GOT3 (cell line): ENCODE measurements around the gene KRT74.

Source experiments
- DNase-seq: peaks from one replicate; lab custom pipeline; 2025; ENCODE audit warnings: mixed read lengths; lab: John Stamatoyannopoulos, UW

The KRT74 gene

DNA sequence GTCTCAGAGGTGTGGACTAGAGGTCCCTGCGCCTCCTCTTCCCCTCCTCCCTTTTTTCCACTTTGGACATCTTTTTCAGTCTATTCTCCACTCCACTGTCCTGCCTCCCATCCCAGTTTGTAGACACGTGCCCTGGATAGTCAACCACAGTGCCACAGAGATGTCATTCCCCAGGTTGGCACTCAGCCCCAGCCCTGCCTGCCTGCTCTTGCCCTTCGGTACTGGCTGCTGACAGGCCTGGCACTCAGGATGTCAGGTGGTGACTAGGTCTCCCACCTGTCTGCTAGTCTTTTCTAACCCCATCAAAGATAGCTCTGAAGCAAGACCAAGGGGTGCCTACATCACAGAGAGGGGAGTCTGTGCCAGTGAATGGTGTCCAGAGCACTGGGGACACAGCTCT lies 36.5 kb downstream of the KRT74 start:
- DNase-seq: no peak

DNA sequence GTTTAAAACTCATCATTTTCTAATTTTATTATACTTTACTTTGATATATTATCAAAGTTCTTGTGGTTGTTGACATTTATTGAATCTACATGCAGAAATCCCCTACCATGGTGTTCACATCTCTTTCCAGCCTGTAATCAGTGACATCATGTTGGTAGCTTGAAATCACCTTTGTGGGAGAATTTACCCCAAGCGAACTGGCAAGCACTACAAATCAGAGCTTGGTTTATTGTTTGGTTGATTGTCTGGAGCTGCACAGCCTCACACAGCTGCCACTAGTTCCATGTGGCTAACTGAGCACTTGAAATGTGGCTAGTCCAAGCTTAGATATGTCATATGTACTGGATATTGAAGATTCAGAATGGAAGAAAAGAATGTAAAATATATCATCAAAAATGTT lies 38.1 kb downstream of the KRT74 start:
- DNase-seq: no peak

DNA sequence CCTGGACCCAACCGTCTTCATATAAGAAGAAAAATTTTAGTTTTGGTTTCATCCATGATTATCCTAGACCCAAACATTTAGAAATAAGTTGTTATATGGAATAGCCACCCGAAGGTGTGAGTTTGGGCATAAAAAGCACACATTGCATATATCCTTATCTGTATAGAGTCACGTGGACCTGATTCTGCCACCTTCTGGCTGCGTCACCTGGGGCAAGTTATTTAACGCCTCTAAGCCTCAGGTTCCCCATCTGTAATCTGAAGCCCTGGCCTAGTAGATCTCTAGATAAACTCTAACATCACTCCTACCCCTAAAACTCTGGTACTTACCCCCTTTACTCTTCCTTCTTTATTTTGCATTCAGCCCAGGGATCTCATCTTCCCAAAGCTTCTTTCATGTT lies 39.2 kb downstream of the KRT74 start:
- no peak for DNase-seq

DNA sequence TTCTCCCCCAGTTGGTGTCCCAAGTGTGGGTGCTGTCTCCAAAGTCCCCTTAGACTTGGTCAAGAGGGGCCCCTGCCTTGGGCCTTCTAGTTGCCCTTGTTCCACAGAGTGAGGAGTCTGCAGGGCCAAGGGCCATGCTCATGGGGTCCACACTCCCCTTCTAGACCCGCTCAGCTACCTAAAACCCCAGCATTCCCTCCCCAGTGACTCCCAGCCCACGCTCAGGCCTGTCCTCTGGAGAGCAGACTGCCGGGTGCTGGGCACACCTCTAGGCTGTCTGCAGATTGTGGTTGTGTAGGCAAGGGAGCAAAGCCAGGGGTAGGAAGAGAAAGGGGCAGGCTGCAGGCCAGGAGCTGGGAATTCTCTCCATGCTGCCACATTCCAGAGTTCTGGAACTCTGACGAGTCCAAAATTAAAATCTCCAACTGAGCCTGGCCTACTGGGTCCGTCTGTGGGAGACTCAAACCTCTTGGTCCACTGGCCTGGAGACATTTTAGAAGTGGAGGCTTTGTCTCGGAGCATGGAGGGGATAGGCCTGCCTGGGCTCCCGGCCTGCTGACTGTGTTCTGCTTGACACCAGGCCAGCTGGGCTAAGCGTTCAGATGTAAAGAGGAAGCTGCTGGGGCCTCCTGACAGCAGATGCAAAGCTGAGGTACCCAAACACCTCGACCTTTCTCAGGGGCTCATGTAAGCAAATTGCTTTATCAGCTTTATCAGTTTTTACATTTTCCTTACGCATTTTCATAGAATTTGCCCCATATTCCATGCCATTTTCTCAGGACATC lies 39.8 kb downstream of the KRT74 start:
- no peak for DNase-seq

DNA sequence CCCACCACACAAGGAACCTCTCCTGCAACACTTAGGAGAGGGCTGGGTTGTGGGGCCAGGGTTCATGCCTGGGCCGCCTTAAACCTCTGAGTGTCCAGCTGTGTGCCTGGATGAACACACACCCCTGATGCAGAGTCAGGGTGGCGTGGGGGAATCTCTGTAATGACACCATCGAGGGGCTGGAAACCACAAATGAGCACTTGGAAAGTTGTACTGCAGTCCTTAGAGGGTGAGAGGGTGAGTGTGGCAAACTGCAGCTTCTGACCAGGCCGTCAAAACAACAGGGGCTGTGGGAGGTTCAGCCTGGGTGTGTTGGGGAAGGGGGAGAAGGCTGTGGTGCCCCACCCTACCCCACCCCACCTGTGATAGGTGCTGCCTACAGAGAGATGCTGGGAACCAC lies 41.0 kb downstream of the KRT74 start:
- DNase-seq: no peak

DNA sequence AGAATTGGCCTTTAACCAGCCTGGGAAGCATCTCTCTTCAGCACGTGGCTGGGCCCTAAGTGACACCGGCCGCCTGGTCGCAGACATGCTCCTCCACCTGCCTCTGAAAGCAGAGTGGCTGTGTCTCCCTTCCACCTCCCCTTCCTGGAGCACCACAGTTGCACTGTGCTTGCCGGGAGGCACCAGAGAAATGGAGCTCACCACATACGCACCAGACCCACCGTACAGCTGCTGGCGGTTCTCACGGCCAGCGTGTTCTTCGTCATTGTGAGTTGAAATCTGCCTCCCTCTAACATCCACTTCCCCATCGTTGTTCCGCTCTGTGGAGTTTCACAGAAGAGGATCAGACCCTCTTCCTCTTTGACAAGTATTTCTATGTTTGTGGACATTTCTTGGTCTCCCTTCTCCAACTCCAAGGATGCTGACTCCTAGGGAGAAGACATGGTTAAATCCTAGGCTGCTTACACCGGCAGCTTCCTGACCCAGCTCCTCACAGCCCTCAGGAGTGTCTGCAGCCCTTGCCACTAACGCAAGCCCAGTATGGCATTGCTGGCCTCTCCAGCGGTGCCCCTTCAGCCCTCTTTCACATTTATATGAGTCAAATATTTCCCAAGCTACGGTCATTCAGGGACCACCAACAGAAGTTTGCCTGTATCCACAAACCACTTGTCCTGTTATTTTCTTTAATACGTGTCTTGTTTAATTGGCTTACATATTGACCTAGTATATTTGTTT lies 41.9 kb downstream of the KRT74 start:
- DNase-seq: no peak

DNA sequence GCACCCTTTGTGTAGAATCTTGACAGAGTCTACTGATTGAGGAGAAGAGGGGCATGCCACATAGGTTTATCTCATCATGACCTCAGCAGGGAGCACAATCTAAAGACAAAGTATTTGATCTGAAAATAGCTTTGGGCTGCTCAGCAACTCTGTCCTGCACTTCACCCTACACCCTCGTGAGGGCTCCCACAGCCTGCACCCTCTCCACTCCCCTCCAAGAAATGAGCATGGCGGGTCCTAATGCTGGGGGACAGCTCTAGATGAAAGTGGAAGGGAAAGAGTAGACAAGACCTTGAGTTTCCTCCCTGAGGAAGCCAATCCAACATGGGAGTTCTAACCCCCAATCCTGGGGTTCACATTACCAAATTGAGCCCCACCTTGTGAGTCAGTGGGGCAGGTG lies 42.7 kb downstream of the KRT74 start:
- DNase-seq: no peak

DNA sequence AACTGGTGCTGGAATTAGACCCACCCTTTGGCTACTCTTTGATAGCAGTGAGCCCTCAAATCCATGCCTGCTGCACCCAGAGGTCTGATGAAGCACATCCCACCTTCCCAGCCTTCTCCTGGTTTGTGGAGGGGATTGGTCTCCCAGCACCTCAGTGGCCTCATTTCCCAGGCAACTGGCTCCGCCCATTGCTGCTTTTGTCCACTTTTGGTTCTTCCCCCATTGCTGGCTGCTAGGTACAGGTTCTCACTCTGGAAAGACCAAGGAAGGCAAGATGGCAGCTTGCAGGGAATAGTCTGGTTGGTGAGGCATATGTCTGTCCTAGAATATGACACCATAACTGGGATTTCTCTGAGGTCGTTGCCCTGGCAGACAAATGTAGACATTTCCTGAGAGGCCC lies 43.3 kb downstream of the KRT74 start:
- DNase-seq: no peak

DNA sequence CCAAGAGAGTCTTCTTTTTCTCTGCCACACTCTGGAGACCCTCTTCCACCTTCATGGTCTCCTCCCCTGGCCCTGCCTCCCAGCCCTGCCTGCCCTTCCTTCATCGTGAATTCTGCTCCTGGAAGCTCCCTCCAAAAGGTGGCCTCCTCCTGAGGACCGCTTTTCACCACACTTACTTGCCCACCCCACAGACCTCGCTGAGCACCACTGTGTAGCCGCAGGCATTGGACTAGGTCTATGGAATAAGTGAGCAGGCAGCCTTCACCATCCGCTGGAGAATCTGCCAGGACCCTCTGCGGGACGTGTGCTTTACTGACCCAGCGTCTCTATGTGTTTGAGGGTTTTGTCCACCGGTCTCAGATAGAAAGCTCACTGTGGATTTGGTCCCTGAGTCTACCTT lies 43.8 kb downstream of the KRT74 start:
- no peak for DNase-seq

DNA sequence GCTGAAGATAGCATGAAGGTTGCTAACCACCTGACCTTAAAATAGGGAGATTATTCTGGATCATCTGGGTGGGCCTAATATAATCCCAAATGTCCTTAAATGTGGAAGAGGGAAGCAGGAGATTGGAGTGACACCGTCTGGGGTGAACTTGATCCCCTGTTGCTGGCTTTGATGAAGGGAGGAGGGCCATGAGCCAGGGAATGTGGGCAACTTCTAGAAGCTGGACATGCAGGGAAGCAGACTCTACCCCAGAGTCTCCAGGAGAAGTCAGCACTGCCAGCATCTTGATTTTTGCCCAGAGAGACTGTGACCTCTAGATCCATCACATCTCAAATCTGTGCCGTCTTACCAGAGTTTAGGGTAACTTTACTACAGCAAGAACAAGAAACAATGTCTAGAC lies 44.2 kb downstream of the KRT74 start:
- no peak for DNase-seq

DNA sequence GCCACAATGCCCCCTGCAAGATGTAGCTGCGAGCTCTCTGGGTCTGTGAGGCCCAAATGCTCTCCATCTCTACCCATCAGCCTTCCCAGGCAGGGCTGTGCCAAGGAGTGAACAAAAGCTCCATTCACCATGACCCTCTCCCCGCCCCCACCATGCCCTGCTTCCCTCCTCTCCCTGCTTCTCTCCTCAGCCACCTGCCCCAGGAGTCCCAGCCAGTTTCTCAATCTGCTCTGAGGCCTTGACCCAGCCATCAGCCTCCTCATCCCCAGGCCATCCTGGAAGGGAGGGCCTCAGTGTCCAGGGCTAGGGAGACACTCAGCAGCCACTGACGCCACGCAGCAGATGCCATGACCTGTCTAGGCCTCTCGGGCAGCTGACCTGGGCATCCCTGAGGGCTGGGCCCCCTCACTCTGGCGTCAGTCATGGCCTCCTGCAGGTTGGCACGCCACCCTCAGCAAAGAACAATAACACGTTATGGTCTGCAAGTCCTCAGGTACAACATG lies 45.0 kb downstream of the KRT74 start:
- no peak for DNase-seq

DNA sequence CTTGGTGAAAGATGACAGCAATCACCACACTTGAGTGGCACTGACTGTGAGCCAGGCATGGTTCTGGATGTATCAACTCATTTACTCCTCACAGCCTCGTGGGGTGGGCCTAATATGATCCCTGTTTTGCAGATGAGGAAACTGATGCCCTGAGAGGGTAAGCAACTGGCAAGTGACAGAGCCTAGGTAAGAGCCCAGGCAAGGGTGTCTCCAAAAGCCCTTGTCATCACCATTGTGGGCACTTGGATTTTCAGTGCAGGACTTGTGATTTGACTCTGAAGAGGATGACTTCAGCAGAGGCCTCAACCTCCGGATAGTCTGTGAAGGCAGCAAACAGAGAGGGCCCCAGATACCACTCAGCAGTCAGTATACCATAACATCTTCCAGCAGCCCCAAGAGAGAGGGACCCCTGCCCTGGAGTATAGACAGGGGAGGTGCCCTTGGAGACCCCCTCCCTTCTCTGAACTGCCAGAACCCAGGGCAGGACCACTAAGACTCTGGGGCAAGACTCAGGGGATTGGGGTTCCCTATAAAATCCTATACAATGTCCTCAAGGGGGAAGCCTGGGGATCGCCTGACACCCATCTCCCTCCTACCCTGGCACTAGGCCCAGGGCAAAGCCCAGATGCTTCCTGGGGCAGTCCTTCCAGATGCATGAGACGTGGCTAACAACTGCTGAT lies 46.4 kb downstream of the KRT74 start:
- DNase-seq: no peak

DNA sequence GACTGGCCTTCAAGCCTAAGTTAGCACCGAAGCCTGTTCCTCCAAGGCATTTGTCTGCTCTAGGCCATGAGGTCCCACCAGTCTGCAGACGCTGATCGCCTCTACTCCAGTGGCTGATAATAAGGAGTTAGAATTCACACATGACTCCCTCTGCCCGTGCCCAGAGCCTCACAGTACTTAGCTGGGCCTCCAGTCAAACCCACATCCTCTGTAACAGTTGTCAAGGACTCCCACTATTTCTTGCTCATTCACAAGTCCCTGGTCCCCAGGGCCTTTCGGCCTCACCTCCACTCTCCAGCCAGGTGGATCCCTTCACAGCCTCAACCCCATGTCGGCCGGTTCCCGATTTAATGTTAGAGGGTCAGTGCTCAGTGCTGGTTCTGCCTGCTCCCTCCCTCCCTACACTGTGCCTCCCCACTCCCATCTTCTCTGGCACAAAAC lies 47.1 kb downstream of the KRT74 start:
- DNase-seq: no peak

DNA sequence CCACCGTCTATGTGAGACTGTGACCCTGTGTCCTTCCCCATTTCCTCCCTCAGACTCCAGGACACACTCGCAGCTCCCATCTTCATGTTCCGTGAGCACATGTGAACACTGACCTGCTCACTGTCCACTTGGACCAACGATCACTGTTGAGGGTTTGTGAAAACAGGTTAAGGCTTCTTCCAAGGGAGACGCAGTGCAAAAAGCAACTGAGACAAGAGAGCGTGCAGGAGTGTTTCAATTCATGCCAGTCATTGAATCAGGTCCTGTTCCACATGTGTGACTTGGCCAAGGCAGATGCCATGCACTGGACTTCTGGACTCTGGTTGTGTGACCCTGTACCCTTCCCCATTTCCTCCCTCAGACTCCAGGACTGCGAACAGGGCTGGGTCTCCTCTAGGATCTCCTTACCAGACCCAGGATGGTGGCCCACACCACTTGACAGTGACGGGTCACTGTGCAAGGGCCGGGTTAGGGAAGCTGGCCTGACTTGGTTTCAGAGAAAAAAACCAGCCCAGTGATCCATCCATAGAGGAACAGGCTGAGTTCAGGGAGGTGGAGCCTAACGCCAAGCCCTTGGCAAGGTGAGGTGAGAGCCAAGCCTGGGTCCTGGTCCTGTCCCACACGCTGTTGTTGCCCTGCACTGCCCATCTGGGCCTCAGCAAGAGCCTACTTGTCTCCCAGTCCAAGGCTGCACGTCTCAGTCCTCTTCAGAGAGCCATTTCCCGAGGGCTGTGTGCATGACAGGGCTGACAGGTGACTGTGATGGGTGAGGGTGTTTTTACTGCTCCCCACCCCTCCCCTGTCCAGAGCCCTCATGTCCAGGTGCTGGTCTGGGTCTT lies 47.8 kb downstream of the KRT74 start:
- no peak for DNase-seq

DNA sequence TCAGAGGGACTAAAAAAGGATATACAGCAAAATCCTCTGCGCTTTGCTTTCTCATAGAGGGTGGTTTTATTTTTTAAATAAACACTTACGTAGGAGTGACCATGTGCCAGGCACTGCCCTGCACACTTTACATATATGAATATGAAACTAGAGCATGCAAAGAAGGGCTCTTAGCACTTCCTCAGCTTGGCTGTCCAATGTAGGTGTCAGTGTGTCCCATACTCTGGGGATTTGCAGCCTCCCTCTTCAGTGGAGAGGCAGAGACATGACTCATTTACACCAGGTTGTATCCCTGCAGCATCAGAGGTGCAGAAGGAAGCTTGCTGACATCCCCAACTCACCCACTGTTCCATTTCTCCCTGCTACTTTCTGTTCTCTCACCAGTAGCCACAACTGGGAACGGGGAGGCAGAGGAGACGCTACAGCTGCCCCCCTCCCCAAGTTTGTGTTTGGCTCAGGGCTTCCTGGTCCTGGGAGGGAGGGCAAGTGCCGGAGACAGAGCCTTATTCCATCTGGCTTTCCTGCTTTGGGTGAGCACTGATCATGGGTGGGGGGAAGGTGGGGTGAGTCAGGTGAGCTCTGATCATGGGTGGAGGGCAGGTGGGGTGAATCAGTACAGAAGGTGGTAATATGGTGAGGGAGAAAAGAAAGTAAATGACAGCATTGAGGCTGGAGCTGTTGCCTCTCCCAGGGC lies 48.6 kb downstream of the KRT74 start:
- DNase-seq: no peak

DNA sequence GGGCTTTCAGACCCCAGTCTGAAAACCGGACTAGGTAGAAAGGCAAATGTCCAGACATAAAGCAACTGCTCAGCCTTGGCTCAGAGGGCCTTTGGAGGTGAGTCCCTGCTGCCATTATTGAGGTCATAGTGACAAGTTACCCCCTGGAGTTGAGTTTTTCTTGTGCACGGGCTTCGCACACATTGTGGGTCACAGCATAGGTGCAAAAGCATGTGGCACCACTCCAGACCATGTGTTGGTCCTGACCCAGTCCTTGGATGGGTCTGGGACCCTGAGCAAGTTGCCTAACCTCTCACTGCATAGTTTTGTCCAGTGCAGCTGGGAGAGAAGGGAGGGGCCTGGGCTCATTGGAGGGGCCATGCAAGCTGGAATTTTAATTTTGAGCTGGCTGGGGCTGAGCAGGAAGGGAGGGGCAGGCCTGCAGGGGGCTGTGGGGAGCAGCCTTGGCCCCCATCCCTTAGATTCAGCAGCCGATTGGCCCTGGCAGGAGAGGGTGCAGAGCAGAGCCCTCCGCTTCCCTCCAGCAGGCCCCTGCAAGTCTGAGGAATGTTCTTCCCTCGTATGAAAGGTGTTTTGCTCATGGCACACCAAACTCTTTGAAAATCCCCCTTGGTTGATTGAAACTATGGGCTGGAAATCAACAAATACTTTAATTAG lies 49.3 kb downstream of the KRT74 start:
- DNase-seq: no peak

DNA sequence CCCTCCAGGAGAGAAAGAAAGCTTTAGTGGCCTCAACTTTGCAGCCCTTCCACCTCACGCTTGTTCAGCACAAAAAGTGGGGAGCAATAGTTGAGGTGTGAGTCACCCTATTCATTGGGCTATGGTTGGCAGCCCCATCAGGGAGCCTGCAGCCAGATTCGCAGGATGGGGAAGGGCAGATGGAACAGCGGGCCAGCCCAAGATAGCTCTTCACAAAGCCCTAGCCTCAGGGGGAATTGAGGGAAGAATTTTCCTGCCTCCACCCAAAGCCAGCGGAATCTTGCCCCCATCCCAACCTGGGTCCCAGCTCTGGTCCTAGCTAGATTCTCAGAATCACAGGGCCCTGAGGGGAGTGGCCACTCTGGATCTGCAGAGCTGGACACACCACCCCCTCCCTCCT lies 49.8 kb downstream of the KRT74 start:
- no peak for DNase-seq

DNA sequence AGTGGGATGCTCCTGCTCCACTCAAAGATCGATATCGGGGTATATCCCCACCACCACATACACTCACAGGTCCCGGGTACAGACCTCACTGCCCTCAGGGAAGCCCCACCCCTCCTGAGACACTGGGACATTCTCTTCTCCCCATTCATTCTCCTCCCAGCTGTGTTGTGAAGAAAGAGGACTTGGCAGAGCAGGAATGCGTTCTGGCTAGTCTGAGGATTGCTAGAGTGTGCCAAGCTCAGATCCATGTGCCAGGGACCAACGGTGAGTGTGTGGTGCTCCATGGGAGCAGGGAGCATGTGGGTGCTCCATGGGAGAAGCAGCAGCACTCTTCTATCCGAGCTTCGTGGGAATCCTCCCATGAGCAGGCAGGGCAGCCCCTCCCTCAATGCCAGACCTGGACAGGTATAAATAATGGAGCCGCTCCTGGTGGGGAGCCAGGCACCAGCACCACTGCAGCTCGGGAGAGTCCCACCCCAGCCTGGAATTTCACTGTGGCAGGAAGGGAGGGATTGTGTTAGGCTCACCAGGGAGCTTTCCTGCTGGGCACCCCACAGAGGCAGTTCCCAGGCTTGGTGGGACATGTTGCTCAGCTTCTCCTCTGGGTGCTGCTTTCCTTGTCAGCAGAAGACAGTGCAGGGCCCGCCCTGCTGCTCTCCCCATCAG lies 51.2 kb downstream of the KRT74 start:
- DNase-seq: no peak

DNA sequence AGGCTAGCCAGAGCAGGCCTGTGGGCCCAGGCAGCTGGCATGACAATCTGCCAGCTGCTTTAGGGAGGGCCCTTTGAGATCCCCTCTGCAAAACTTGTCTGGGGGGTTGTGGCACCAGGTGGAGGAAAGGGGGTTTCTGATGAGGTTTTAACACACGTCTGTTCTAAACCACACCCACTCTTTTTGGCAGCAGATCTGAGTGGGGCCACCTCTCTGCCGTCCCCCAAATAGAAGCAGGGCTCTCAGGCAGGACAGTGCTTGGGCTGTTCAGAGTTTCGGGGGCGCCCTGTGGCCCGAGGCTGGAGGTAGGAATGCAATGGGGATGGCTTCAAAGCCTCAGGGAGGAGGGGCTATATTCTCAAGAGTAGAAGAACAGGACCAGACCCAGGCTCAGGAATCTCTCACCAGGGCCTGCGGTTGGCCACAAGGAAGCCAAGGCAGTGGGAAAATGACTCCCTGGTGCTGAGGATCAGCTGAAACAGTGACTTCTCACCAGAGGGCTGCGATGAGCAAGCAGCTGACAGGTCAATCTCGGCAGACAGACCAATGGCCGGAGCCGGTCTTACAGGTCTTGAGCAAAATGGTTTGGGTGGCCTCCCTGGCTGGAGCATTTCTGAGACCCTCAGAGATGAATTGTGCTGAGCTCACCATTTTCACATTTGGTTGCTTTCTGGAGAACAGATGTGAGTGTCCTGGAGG lies 51.9 kb downstream of the KRT74 start:
- DNase-seq: no peak

DNA sequence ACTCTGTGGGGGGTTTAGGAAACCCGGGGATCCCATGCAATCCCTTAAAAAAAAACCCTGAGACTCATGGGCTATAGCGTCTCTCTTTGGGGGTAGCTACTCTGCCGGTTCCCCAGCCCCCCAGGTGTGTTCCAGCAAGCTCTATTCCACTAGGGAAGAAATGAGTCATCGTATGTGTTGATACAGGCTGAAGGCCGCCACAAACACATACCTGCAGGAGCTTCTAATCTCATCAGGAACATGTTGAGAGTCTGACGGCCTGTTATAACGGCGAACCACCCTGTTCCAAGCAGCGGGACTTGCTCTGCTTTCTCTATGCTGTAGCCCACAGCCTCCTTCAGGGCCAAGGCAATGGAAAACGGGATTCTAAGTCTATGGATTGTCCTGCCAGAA lies 52.5 kb downstream of the KRT74 start:
- no peak for DNase-seq
